Glomerular endothelial cell (primary cell): Measurements from ENCODE around the gene RNF227. TPM values are rescaled to one million over a fixed set of nuclear protein-coding genes. Genes with fewer than 3 reads are reported as not detected.

Experiments used
- DNase-seq: peaks from one replicate; pipeline ENCODE4 v3.0.0-alpha.2; 2011; ENCODE audit warnings: low read depth, low spot score; ENCODE audit errors: extremely low read depth
- total RNA-seq: library from RNA; depleted of rRNA; stranded (reverse); fragments of >200 nt; gene quantifications from 2 replicates; pipeline ENCODE4 v1.2.3, GENCODE V29; 2015

The RNF227 gene
- total RNA-seq, 1 donor from 2014 or later: 0.64 TPM

- DNase-seq: peak; percentile 55
Measured at GRCh38 chr17:7889166-7889955, 26.7 kb downstream of the RNF227 start.

- no peak for DNase-seq
Measured at GRCh38 chr17:7888184-7888920, 27.7 kb downstream of the RNF227 start, which contains the start of gene CHD3. Gene CHD3 (plus strand): TSS chr17:7888789. CDS start chr17:7889001, 212 bp downstream.

- DNase-seq: no peak
Measured at GRCh38 chr17:7887482-7888183, 28.5 kb downstream of the RNF227 start.

- DNase-seq: peak; percentile 92
Measured at GRCh38 chr17:7887038-7887481, 29.0 kb downstream of the RNF227 start.

GRCh38 chr17:7886227-7887037 lies 29.7 kb downstream of the RNF227 start:
- DNase-seq: no peak

GRCh38 chr17:7885367-7886226 lies 30.5 kb downstream of the RNF227 start:
- no peak for DNase-seq

- DNase-seq: no peak
Measured at GRCh38 chr17:7884581-7885366, 31.3 kb downstream of the RNF227 start.

GRCh38 chr17:7883781-7884386 lies 32.2 kb downstream of the RNF227 start:
- DNase-seq: no peak

GRCh38 chr17:7882629-7883028 lies 33.5 kb downstream of the RNF227 start:
- no peak for DNase-seq

GRCh38 chr17:7882068-7882467 lies 34.0 kb downstream of the RNF227 start:
- no peak for DNase-seq

- no peak for DNase-seq
Measured at GRCh38 chr17:7881276-7882054, 34.6 kb downstream of the RNF227 start.

- no peak for DNase-seq
Measured at GRCh38 chr17:7880076-7880868, 35.8 kb downstream of the RNF227 start.

GRCh38 chr17:7878234-7878633 lies 37.9 kb downstream of the RNF227 start:
- no peak for DNase-seq

- DNase-seq: no peak
Measured at GRCh38 chr17:7875804-7876370, 40.2 kb downstream of the RNF227 start.

GRCh38 chr17:7873051-7873450 lies 43.0 kb downstream of the RNF227 start:
- DNase-seq: no peak

GRCh38 chr17:7867881-7868329 lies 48.2 kb downstream of the RNF227 start:
- no peak for DNase-seq
